Activated T-cell treated with anti-CD3 and anti-CD28 coated beads, Interleukin-2, amount 50 U/mL, for 48 hours (primary cell): ENCODE results near the gene SORCS2.

ENCODE experiments used
- DNase-seq, 2 experiments: peaks; one replicate each; pipeline ENCODE4 v3.0.0-alpha.2; 2020

Gene SORCS2

GRCh38 chr4:7398788-7399439 lies 206.6 kb downstream of the SORCS2 start:
- no peak for DNase-seq

- DNase-seq = no peak
Observed at GRCh38 chr4:7399440-7400234, 207.3 kb downstream of the SORCS2 start.

- DNase-seq = no peak
Observed at GRCh38 chr4:7400671-7401298, 208.4 kb downstream of the SORCS2 start.

GRCh38 chr4:7402526-7402925 lies 210.2 kb downstream of the SORCS2 start:
- no peak for DNase-seq

GRCh38 chr4:7403001-7403400 lies 210.7 kb downstream of the SORCS2 start:
- no peak for DNase-seq

- DNase-seq = no peak
Observed at GRCh38 chr4:7408166-7408565, 215.8 kb downstream of the SORCS2 start.

GRCh38 chr4:7410446-7410845 lies 218.1 kb downstream of the SORCS2 start:
- no peak for DNase-seq

GRCh38 chr4:7411491-7411890 lies 219.2 kb downstream of the SORCS2 start:
- DNase-seq = no peak

GRCh38 chr4:7411896-7412553 lies 219.7 kb downstream of the SORCS2 start:
- DNase-seq = no peak

- DNase-seq = no peak
Observed at GRCh38 chr4:7412554-7412912, 220.2 kb downstream of the SORCS2 start.

GRCh38 chr4:7414046-7414445 lies 221.7 kb downstream of the SORCS2 start:
- DNase-seq = no peak

GRCh38 chr4:7414736-7415510 lies 222.6 kb downstream of the SORCS2 start:
- DNase-seq = no peak

GRCh38 chr4:7415927-7416686 lies 223.8 kb downstream of the SORCS2 start:
- no peak for DNase-seq

GRCh38 chr4:7416745-7417432 lies 224.6 kb downstream of the SORCS2 start:
- no peak for DNase-seq

- no peak for DNase-seq
Observed at GRCh38 chr4:7417639-7418038, 225.3 kb downstream of the SORCS2 start.

- no peak for DNase-seq
Observed at GRCh38 chr4:7418131-7418943, 226.0 kb downstream of the SORCS2 start.

GRCh38 chr4:7419961-7420660 lies 227.8 kb downstream of the SORCS2 start:
- peak in 1 of 2 experiments; percentile 7 for DNase-seq

- peak in 1 of 2 experiments; percentile 1 for DNase-seq
Observed at GRCh38 chr4:7420661-7421040, 228.3 kb downstream of the SORCS2 start.

- DNase-seq = peak in 1 of 2 experiments; percentile 5
Observed at GRCh38 chr4:7421356-7422150, 229.2 kb downstream of the SORCS2 start.
